DOHH2 (cell line): Measurements from ENCODE around the gene STXBP2.

Experiments
- H3F3A ChIP-seq: fragments of 200-600 bp; sonication (generic), shearing (Covaris generic); 2 replicates; pipeline ENCODE4 v1.6.0; 2016; ENCODE audit warnings: antibody characterized with exemption, mild to moderate bottlenecking; ENCODE audit not compliant: control insufficient read depth, insufficient read depth
- H3K27ac ChIP-seq: fragments of 200-600 bp; sonication (generic); 2 replicates; pipeline ENCODE4 v1.5.1; 2014; ENCODE audit warnings: low read depth, mild to moderate bottlenecking, low read length, moderate library complexity
- H3K27me3 ChIP-seq: fragments of 200-600 bp; sonication (generic); 2 replicates; pipeline ENCODE4 v1.6.1; 2014; ENCODE audit warnings: mild to moderate bottlenecking, low read length, mixed read lengths; ENCODE audit not compliant: control insufficient read depth
- H3K36me3 ChIP-seq: fragments of 200-600 bp; sonication (generic); 2 replicates; pipeline ENCODE4 v1.6.1; 2014; ENCODE audit warnings: mild to moderate bottlenecking, low read length, moderate library complexity, mixed read lengths; ENCODE audit not compliant: control insufficient read depth
- H3K4me1 ChIP-seq: fragments of 200-600 bp; sonication (generic); 2 replicates; pipeline ENCODE4 v1.6.1; 2014; ENCODE audit warnings: mild to moderate bottlenecking, low read length, mixed read lengths; ENCODE audit not compliant: control insufficient read depth
- H3K4me2 ChIP-seq: fragments of 200-600 bp; sonication (generic); 2 replicates; pipeline ENCODE4 v1.6.0; 2014; ENCODE audit warnings: mild to moderate bottlenecking, low read length, moderate library complexity
- H3K4me3 ChIP-seq: fragments of 200-600 bp; sonication (generic); 2 replicates; pipeline ENCODE4 v1.5.1; 2014; ENCODE audit warnings: mild to moderate bottlenecking, low read length, mixed read lengths
- H3K79me2 ChIP-seq: fragments of 200-600 bp; sonication (generic); 2 replicates; pipeline ENCODE4 v1.6.1; 2014; ENCODE audit warnings: mild to moderate bottlenecking, low read length, mixed read lengths; ENCODE audit not compliant: control insufficient read depth
- H3K9me2 ChIP-seq: fragments of 200-600 bp; sonication (generic); replicated peaks from 2 replicates; pipeline ENCODE4 v1.6.1; 2014; ENCODE audit warnings: mild to moderate bottlenecking, low read length, mixed read lengths; ENCODE audit not compliant: control insufficient read depth
- H3K9me3 ChIP-seq: fragments of 200-600 bp; sonication (generic); 2 replicates; pipeline ENCODE4 v1.6.1; 2014; ENCODE audit warnings: antibody characterized with exemption, low read length, mixed read lengths; ENCODE audit not compliant: control insufficient read depth, insufficient read depth
- H4K20me1 ChIP-seq: fragments of 200-600 bp; sonication (generic); 2 replicates; pipeline ENCODE4 v1.6.0; 2014; ENCODE audit warnings: low read depth, mild to moderate bottlenecking, antibody characterized with exemption, low read length, moderate library complexity; ENCODE audit not compliant: control insufficient read depth, insufficient read depth
- EZH2phosphoT487 ChIP-seq: fragments of 200-600 bp; sonication (generic); IDR thresholded peaks from 2 replicates; pipeline ENCODE4 v1.6.1; 2017; ENCODE audit warnings: borderline replicate concordance, mild to moderate bottlenecking, antibody characterized with exemption, low read length, moderate library complexity, mixed read lengths
- TF ChIP-seq, protein P1 (sequence below): fragments of 200-600 bp; sonication (generic); IDR thresholded peaks from one replicate; pipeline ENCODE4 v1.5.1; 2014; ENCODE audit warnings: antibody characterized with exemption, mild to moderate bottlenecking, low read depth, low read length; ENCODE audit not compliant: poor library complexity, severe bottlenecking

Gene STXBP2

DNA sequence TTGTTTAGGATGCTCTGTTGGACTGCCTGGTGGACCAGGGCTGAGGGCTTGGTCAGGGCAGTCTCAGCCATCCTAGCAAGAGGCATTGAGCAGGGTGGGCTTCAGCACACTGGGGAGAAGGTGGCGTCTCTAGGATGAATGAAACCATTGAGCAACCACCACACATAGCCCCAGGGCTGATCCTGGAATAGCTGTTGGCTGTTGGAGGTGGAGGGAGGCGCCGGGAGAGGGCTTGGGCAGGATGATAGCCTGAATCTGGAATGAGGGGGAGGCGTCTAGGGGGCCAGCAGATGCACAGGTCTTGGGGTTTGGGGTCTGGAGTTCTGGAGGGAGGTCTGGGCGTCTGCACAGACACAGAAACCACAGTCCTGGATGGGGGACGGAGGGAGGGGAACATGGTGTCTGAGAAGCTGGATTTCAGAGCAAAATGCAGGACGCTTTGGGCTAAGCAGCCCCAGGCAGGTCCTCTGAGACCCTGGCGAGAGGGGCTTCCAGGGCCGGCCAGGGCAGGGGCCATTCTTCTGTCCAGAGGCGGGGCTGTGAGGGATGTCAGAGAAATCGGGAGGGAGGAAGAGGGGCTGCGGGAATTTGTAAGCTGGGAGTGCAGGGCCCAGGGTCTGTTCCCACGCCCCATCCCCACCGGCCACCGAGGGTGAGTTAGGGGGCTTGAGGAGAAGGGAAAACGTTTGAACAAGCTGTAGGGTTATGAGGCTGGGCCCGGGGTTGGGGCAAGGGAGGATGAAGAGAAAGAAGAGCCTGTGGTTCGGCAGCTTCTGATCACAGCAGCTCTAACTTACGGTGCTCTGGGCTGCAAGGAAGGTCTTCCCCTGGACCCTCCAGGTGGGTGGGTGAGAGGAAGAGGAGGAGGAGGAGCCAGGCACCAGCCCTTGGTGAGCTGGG lies 48.9 kb downstream of the STXBP2 start:
- Histone ChIP-seq H3K27ac (no peak overlapping the region), H3K9me3 (no peaks in the 10 kb centered on the region), H4K20me1 (no peaks in the 10 kb centered on the region; the same call in 1 of the 2 replicates), H3K36me3 (peaks cover 16% of the 10 kb centered on the region), H3K4me2 (no peak overlapping the region), H3K4me3 (no peak overlapping the region), H3K27me3 (no peaks in the 10 kb centered on the region), H3K9me2 (no peaks in the 10 kb centered on the region), H3K79me2 (peaks cover 20% of the 10 kb centered on the region), H3F3A (no peaks in the 10 kb centered on the region), H3K4me1 (peaks cover 9% of the 10 kb centered on the region)
- TF ChIP-seq, protein P1, sequence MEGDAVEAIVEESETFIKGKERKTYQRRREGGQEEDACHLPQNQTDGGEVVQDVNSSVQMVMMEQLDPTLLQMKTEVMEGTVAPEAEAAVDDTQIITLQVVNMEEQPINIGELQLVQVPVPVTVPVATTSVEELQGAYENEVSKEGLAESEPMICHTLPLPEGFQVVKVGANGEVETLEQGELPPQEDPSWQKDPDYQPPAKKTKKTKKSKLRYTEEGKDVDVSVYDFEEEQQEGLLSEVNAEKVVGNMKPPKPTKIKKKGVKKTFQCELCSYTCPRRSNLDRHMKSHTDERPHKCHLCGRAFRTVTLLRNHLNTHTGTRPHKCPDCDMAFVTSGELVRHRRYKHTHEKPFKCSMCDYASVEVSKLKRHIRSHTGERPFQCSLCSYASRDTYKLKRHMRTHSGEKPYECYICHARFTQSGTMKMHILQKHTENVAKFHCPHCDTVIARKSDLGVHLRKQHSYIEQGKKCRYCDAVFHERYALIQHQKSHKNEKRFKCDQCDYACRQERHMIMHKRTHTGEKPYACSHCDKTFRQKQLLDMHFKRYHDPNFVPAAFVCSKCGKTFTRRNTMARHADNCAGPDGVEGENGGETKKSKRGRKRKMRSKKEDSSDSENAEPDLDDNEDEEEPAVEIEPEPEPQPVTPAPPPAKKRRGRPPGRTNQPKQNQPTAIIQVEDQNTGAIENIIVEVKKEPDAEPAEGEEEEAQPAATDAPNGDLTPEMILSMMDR = no peak
- TF ChIP-seq EZH2phosphoT487 = no peak

DNA sequence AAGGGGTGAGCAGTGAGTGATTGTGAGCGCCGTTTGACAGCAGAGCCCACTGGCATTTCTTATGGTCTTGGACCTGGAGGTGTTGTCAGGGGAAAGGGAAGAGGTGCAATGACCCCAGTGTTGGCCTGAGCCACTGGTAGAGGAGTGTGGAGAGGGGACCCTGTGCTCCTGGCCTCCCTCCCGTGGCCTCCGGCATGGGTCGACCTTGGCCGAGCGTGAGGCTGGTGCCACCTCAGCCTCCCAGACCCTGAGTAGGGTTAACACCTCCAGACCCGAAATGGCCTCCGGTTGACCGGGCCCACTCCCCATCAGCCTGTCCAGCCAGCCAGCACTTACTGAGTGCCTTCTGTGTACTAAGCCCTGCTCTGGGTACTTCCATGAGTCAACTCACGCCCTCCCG lies 50.3 kb downstream of the STXBP2 start:
- Histone ChIP-seq H3K4me1 (no peaks in the 10 kb centered on the region), H3K9me2 (no peaks in the 10 kb centered on the region), H3K27ac (no peak overlapping the region), H3K36me3 (peaks cover 11% of the 10 kb centered on the region), H3K27me3 (no peaks in the 10 kb centered on the region), H3K4me3 (no peak overlapping the region), H3K79me2 (peaks cover 7% of the 10 kb centered on the region), H4K20me1 (no peaks in the 10 kb centered on the region; the same call in 1 of the 2 replicates), H3K9me3 (no peaks in the 10 kb centered on the region), H3F3A (no peaks in the 10 kb centered on the region), H3K4me2 (no peak overlapping the region)
- TF ChIP-seq EZH2phosphoT487 = no peak
- TF ChIP-seq, protein P1 = no peak

- no peaks in the 10 kb centered on the region for H3F3A ChIP-seq
- no peak for TF ChIP-seq EZH2phosphoT487
- TF ChIP-seq, protein P1 = no peak
These were observed 52.3 kb downstream of the STXBP2 start for GRCh38 chr19:7689165-7689564.

More at GRCh38 chr19:7689165-7689564, 52.3 kb downstream of the STXBP2 start:
- no peak overlapping the region for H3K27ac ChIP-seq
- H3K27me3 ChIP-seq = no peaks in the 10 kb centered on the region
- no peaks in the 10 kb centered on the region for H3K36me3 ChIP-seq
- no peaks in the 10 kb centered on the region for H3K79me2 ChIP-seq
- H3K4me3 ChIP-seq = no peak overlapping the region
- H4K20me1 ChIP-seq = no peaks in the 10 kb centered on the region; the same call in 1 of the 2 replicates
- no peaks in the 10 kb centered on the region for H3K9me3 ChIP-seq
- H3K9me2 ChIP-seq = no peaks in the 10 kb centered on the region
- no peak overlapping the region for H3K4me2 ChIP-seq
- H3K4me1 ChIP-seq = no peaks in the 10 kb centered on the region
